ENCODE data around the gene THUMPD2. TPM values are rescaled to one million over a fixed set of nuclear protein-coding genes. Genes with fewer than 3 reads are reported as not detected.

Gene THUMPD2
- polyA plus RNA-seq, 1 donor (not counting 4 experiments of a cell fraction or from before 2014, with no cell fraction given) = 18.2 TPM

DNA sequence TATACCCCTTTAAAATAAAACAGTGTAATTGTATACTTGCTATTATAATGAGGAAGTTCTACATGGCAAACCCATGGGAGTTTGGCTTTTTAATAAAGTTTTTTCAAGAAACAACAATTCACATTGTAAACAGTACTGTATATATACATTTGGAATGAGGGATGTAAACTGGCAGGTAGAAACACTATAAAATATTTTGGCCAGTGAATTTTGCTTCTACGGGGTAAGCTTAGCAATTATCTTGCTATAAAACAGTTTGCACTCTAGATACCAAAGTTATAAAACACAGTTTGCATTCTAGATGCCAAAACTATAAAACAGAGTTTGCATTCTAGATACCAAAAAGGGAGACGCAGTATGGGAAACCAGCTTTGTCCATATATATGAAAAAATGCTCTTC lies 16.6 kb downstream of the THUMPD2 start:
- H3K79me2 ChIP-seq (ENCODE audit: control insufficient read depth, insufficient read depth, low read length) = no peaks in the 10 kb centered on the region
- no peaks in the 10 kb centered on the region for H4K20me1 ChIP-seq (ENCODE audit: control insufficient read depth, extremely low read depth, insufficient read depth, low read length)
- no peaks in the 10 kb centered on the region for H3K27me3 ChIP-seq (ENCODE audit: control insufficient read depth, extremely low read depth, insufficient read depth, low read length)
- H3K4me1 ChIP-seq (ENCODE audit: control insufficient read depth, extremely low read depth, insufficient read depth, low read length) = no peaks in the 10 kb centered on the region
- no peak overlapping the region for H3K27ac ChIP-seq (ENCODE audit: control insufficient read depth, insufficient read depth, low read length)
- no peak overlapping the region for H3K4me3 ChIP-seq (ENCODE audit: control insufficient read depth in 2 of 3, extremely low read depth in 1 of 3, insufficient read depth in 2 of 3, low read depth in 1 of 3, low read length in 3 of 3)
- FAIRE-seq = no peak
- dilution Hi-C loops (cut with MboI; ENCODE audit: extremely low pct_ligation_motif_present, low sequenced_read_pairs) = no loop called here
- H3K4me2 ChIP-seq (ENCODE audit: control insufficient read depth, extremely low read depth, insufficient read depth, low read depth, low read length) = no peak overlapping the region
- no peaks in the 10 kb centered on the region for H3K9me3 ChIP-seq (ENCODE audit: control insufficient read depth, low read depth, low read length)
- no peak for DNase-seq (ENCODE audit: low read depth, low spot score)
- no peak overlapping the region for H3K9ac ChIP-seq (ENCODE audit: control insufficient read depth, extremely low read depth, insufficient read depth, low read length)
- peaks cover 4 to 20% of the 10 kb centered on the region in 2 experiments for H3K36me3 ChIP-seq (ENCODE audit: control insufficient read depth in 2 of 2, extremely low read depth in 1 of 2, insufficient read depth in 2 of 2, low read length in 2 of 2)
- no peak overlapping the region for H2AFZ ChIP-seq (ENCODE audit: control insufficient read depth, low read length)
- no peak for TF ChIP-seq EZH2 (IDR thresholded peaks at IDR 0.05; ENCODE audit: low read length)
- TF ChIP-seq, protein P1, sequence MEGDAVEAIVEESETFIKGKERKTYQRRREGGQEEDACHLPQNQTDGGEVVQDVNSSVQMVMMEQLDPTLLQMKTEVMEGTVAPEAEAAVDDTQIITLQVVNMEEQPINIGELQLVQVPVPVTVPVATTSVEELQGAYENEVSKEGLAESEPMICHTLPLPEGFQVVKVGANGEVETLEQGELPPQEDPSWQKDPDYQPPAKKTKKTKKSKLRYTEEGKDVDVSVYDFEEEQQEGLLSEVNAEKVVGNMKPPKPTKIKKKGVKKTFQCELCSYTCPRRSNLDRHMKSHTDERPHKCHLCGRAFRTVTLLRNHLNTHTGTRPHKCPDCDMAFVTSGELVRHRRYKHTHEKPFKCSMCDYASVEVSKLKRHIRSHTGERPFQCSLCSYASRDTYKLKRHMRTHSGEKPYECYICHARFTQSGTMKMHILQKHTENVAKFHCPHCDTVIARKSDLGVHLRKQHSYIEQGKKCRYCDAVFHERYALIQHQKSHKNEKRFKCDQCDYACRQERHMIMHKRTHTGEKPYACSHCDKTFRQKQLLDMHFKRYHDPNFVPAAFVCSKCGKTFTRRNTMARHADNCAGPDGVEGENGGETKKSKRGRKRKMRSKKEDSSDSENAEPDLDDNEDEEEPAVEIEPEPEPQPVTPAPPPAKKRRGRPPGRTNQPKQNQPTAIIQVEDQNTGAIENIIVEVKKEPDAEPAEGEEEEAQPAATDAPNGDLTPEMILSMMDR (optimal IDR thresholded peaks at IDR 0.05 in 1 of 3, IDR thresholded peaks at IDR 0.05 in 1 of 3, conservative IDR thresholded peaks at IDR 0.05 in 1 of 3; ENCODE audit: extremely low read depth in 1 of 3, insufficient read depth in 2 of 3, low read length in 3 of 3) = no peak
- H3K9me1 ChIP-seq (ENCODE audit: control insufficient read depth, extremely low read depth, insufficient read depth, low read length) = no peaks in the 10 kb centered on the region

DNA sequence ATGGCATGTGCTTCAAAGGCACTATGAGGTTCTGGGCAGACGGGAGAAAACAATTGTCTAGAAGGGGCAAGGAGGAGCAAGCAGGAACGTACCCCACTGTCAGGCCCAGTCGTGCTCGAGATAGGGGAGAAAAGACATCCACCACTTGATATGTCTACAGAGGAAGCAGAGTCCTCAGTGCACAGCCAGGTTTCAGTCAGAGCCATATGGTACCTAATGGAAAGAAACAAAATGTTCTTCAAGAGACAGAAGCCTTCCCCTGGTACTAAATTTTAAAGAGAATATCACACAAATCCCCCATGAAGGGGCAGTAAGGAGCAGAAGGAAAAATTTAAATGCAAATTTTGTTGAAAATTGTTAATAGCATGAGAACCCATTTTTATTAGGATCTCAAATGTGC lies 21.9 kb downstream of the THUMPD2 start:
- H2AFZ ChIP-seq (ENCODE audit: control insufficient read depth, low read length) = no peak overlapping the region
- H3K9me1 ChIP-seq (ENCODE audit: control insufficient read depth, extremely low read depth, insufficient read depth, low read length) = no peaks in the 10 kb centered on the region
- no peaks in the 10 kb centered on the region for H3K9me3 ChIP-seq (ENCODE audit: control insufficient read depth, low read depth, low read length)
- TF ChIP-seq, protein P1 (optimal IDR thresholded peaks at IDR 0.05 in 1 of 3, IDR thresholded peaks at IDR 0.05 in 1 of 3, conservative IDR thresholded peaks at IDR 0.05 in 1 of 3; ENCODE audit: extremely low read depth in 1 of 3, insufficient read depth in 2 of 3, low read length in 3 of 3) = no peak
- no peak for TF ChIP-seq EZH2 (IDR thresholded peaks at IDR 0.05; ENCODE audit: low read length)
- H3K4me2 ChIP-seq (ENCODE audit: control insufficient read depth, extremely low read depth, insufficient read depth, low read depth, low read length) = no peak overlapping the region
- H3K79me2 ChIP-seq (ENCODE audit: control insufficient read depth, insufficient read depth, low read length) = no peaks in the 10 kb centered on the region
- H3K27ac ChIP-seq (ENCODE audit: control insufficient read depth, insufficient read depth, low read length) = no peak overlapping the region
- H3K27me3 ChIP-seq (ENCODE audit: control insufficient read depth, extremely low read depth, insufficient read depth, low read length) = no peaks in the 10 kb centered on the region
- H3K4me1 ChIP-seq (ENCODE audit: control insufficient read depth, extremely low read depth, insufficient read depth, low read length) = no peaks in the 10 kb centered on the region
- no peak overlapping the region for H3K4me3 ChIP-seq (ENCODE audit: control insufficient read depth in 2 of 3, extremely low read depth in 1 of 3, insufficient read depth in 2 of 3, low read depth in 1 of 3, low read length in 3 of 3)
- no peaks in the 10 kb centered on the region for H4K20me1 ChIP-seq (ENCODE audit: control insufficient read depth, extremely low read depth, insufficient read depth, low read length)
- DNase-seq (ENCODE audit: low read depth, low spot score) = no peak
- peaks cover 23 to 36% of the 10 kb centered on the region in 2 experiments for H3K36me3 ChIP-seq (ENCODE audit: control insufficient read depth in 2 of 2, extremely low read depth in 1 of 2, insufficient read depth in 2 of 2, low read length in 2 of 2)
- H3K9ac ChIP-seq (ENCODE audit: control insufficient read depth, extremely low read depth, insufficient read depth, low read length) = no peak overlapping the region
- dilution Hi-C loops (cut with MboI; ENCODE audit: extremely low pct_ligation_motif_present, low sequenced_read_pairs) = no loop called here
- no peak for FAIRE-seq

All from keratinocyte (primary cell).